B cell (primary cell): ENCODE measurements around the gene EPHB6. TPM values are rescaled to one million over a fixed set of nuclear protein-coding genes. Genes with fewer than 3 reads are reported as not detected.

Experiments
- ATAC-seq: fragments of 200-7000 bp; cut with Tn5 transposase; one replicate; pipeline ENCODE4 v1.10.0; 2021; ENCODE audit warnings: low read depth, mild to moderate bottlenecking, moderate number of reproducible peaks, moderate library complexity
- CTCF ChIA-PET: fragments of 350-600 bp; sonication (Branson Sonifier 250); formaldehyde crosslinking; loops from one replicate; lab custom pipeline; 2021; ENCODE audit warnings: antibody characterized with exemption, inconsistent platforms; lab: Charles Lee
- POLR2A ChIA-PET: fragments of 350-600 bp; sonication (Branson Sonifier 250); formaldehyde crosslinking; loops from one replicate; lab custom pipeline; 2021; ENCODE audit warnings: antibody characterized with exemption; lab: Charles Lee
- DNase-seq: peaks from one replicate; pipeline ENCODE4 v3.0.0; 2013
- H2AFZ ChIP-seq: 2 replicates; pipeline ENCODE4 v1.6.1; 2012; ENCODE audit warnings: mild to moderate bottlenecking, low read depth, low read length; ENCODE audit not compliant: insufficient read depth, poor library complexity, severe bottlenecking
- H3K27ac ChIP-seq, 2 donors: 1 replicate in 1 of 2; 2 replicates in 1 of 2; pipeline ENCODE4 v1.5.1; 2012 to 2013; ENCODE audit warnings: low read length in 2 of 2, mild to moderate bottlenecking in 2 of 2, moderate library complexity in 1 of 2
- H3K27me3 ChIP-seq, 4 experiments: fragments of 200-600 bp in 1 of 4; sonication (generic) in 1 of 4; replicated peaks in 1 of 4; 1 replicate in 2 of 4; 2 replicates in 2 of 4; pipeline versions ENCODE4 v1.6.1 to v1.7.0; 2013 to 2016; ENCODE audit warnings: low read length in 3 of 4, mild to moderate bottlenecking in 2 of 4, mixed read lengths in 1 of 4, moderate library complexity in 1 of 4; ENCODE audit not compliant: insufficient read depth in 4 of 4, control insufficient read depth in 3 of 4; ENCODE audit errors: control extremely low read depth in 1 of 4
- H3K36me3 ChIP-seq, 2 experiments: replicated peaks in 1 of 2; 1 replicate in 1 of 2; 2 replicates in 1 of 2; pipeline versions ENCODE4 v1.6.1 to v1.7.1; 2013; ENCODE audit warnings: low read length in 1 of 2; ENCODE audit not compliant: insufficient read depth in 2 of 2, control insufficient read depth in 1 of 2; ENCODE audit errors: control extremely low read depth in 1 of 2, extremely low read depth in 1 of 2
- H3K4me1 ChIP-seq, 2 donors: fragments of 200-600 bp in 1 of 2; sonication (generic) in 1 of 2; 1 replicate in 1 of 2; 2 replicates in 1 of 2; pipeline versions ENCODE4 v1.5.1 to v1.6.1; 2013 to 2017; ENCODE audit warnings: low read length in 2 of 2; ENCODE audit not compliant: control insufficient read depth in 2 of 2, insufficient read depth in 2 of 2
- H3K4me2 ChIP-seq: replicated peaks from 2 replicates; pipeline ENCODE3; 2012; ENCODE audit warnings: mild to moderate bottlenecking, low read depth, low read length; ENCODE audit not compliant: poor library complexity, severe bottlenecking
- H3K4me3 ChIP-seq, 5 experiments: fragments of 200-600 bp in 1 of 5; sonication (generic) in 1 of 5; 1 replicate in 3 of 5; 2 replicates in 2 of 5; pipeline versions ENCODE4 v1.5.1 to v1.7.0; 2011 to 2016; ENCODE audit warnings: low read length in 4 of 5, mild to moderate bottlenecking in 4 of 5, low read depth in 2 of 5, control low read depth in 1 of 5, moderate library complexity in 1 of 5; ENCODE audit not compliant: insufficient read depth in 1 of 5; ENCODE audit errors: control extremely low read depth in 1 of 5, extremely low read depth in 1 of 5
- H3K79me2 ChIP-seq: fragments of 200-600 bp; sonication (generic); one replicate; pipeline ENCODE4 v1.6.0; 2016; ENCODE audit warnings: low read length; ENCODE audit not compliant: control insufficient read depth, insufficient read depth
- H3K9ac ChIP-seq: fragments of 200-600 bp; sonication (generic); 2 replicates; pipeline ENCODE4 v1.6.1; 2017; ENCODE audit warnings: mild to moderate bottlenecking, low read length, moderate library complexity
- H3K9me3 ChIP-seq, 3 donors: one replicate each; pipeline versions ENCODE4 v1.6.1 to v1.7.1; 2013; ENCODE audit warnings: low read length in 2 of 3; ENCODE audit not compliant: control insufficient read depth in 2 of 3, insufficient read depth in 1 of 3; ENCODE audit errors: control extremely low read depth in 1 of 3
- H4K20me1 ChIP-seq: 2 replicates; pipeline ENCODE4 v1.6.0; 2012; ENCODE audit warnings: mild to moderate bottlenecking, low read length; ENCODE audit not compliant: insufficient read depth, control insufficient read depth, poor library complexity, severe bottlenecking
- H3K27ac Mint-ChIP-seq: one replicate; pipeline ENCODE4 v1.8.0; 2021; ENCODE audit warnings: mixed read lengths
- H3K27me3 Mint-ChIP-seq: one replicate; pipeline ENCODE4 v1.8.0; 2021; ENCODE audit warnings: mixed read lengths
- H3K4me1 Mint-ChIP-seq: one replicate; pipeline ENCODE4 v1.8.0; 2021; ENCODE audit warnings: mixed read lengths
- H3K4me3 Mint-ChIP-seq: one replicate; pipeline ENCODE4 v1.8.0; 2021; ENCODE audit warnings: mixed read lengths
- H3K9me3 Mint-ChIP-seq: one replicate; pipeline ENCODE4 v1.8.0; 2022; ENCODE audit warnings: mixed read lengths; ENCODE audit not compliant: insufficient read depth
- CTCF ChIP-seq: fragments of 200-600 bp; IDR thresholded peaks from one replicate; pipeline ENCODE4 v1.8.0; 2022; ENCODE audit warnings: antibody characterized with exemption, mild to moderate bottlenecking
- EZH2 ChIP-seq: IDR thresholded peaks from 2 replicates; pipeline ENCODE4 v1.6.1; 2012; ENCODE audit warnings: borderline replicate concordance, low read depth, mild to moderate bottlenecking, moderate library complexity, low read length; ENCODE audit not compliant: insufficient read depth, poor library complexity, severe bottlenecking
- WGBS: methylation state at CpG from one replicate; pipeline ENCODE4 v1.1.5; 2013; ENCODE audit warnings: missing lambda C conversion rate; ENCODE audit not compliant: insufficient coverage; 5-methylcytosine and 5-hydroxymethylcytosine counted together
- intact Hi-C: fragments of 100-400 bp; cut with micrococcal nuclease; formaldehyde crosslinking; loops from one replicate; pipeline ENCODE4 v1.10.0; 2022
- polyA plus RNA-seq: library from polyadenylated mRNA; depleted of rRNA; stranded (reverse); fragments of >200 nt; gene quantifications from 2 replicates; pipeline ENCODE4 v1.2.3, GENCODE V29; 2012
- total RNA-seq, 2 donors: library from RNA; stranded (reverse); fragments of 120-200 nt in 1 of 2; gene quantifications; 1 replicate in 1 of 2; 2 replicates in 1 of 2; pipeline versions ENCODE4 v1.2.3 to v1.2.4, GENCODE V29; 2013 to 2022

Gene EPHB6
- total and polyA plus RNA-seq, 2 donors (not counting 1 experiment from before 2014, with no cell fraction given) = 65.3 to 69.6 TPM

DNA sequence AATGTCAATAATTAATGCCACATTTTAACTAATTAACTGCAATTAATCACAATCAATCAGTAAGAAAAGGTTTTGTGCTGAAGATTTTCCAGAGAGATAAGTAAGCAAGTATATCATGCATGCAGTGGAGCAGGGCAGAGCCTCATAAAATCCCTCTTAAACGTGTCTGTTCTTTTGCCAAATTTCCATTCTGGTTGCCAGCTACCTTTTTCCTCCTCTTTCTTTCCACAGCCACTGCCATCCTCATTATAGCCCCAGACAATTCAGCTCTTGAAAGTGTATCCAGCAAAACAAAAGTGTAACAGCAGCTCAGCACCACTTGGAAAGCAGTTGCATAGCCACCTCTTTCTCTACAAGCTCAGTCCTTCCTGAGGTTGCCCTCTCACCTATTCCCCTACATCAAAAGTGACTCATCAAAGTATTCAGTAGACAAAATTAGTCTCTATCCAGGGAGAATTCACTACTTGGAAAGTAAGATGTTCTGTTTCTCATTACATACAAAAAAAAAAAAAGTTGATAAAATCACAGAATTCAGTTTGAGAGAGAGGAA lies 26.9 kb upstream of the EPHB6 start:
- no peak for ATAC-seq
- 88% methylated on average over 1 of the region's 1 CpG for WGBS
- Mint-ChIP-seq H3K9me3 (no peaks in the 10 kb centered on the region), H3K4me3 (no peak overlapping the region), H3K4me1 (peaks cover 16% of the 10 kb centered on the region), H3K27me3 (no peaks in the 10 kb centered on the region), H3K27ac (no peak overlapping the region)
- Histone ChIP-seq H3K4me2 (no peak overlapping the region), H2AFZ (no peak overlapping the region), H3K9ac (no peak overlapping the region), H3K4me1 (peaks cover 0 to 1% of the 10 kb centered on the region in 2 donors), H4K20me1 (no peaks in the 10 kb centered on the region), H3K27me3 (no peaks in the 10 kb centered on the region), H3K27ac (no peak overlapping the region), H3K36me3 (no peaks in the 10 kb centered on the region), H3K79me2 (no peaks in the 10 kb centered on the region), H3K9me3 (peaks cover 0 to 6% (median 2%) of the 10 kb centered on the region in 3 donors), H3K4me3 (no peak overlapping the region)
- no peak for DNase-seq
- CTCF ChIA-PET = interaction anchor here (1.0 to 1.6 kb wide), 3 partner anchors 17 to 206 kb away, joined by 3 to 7 read pairs (median 5); no protein-coding TSS in a partner anchor
- intact Hi-C loops = no loop called here
- TF ChIP-seq CTCF (no peak), EZH2 (no peak)
- POLR2A ChIA-PET = no interaction called here

DNA sequence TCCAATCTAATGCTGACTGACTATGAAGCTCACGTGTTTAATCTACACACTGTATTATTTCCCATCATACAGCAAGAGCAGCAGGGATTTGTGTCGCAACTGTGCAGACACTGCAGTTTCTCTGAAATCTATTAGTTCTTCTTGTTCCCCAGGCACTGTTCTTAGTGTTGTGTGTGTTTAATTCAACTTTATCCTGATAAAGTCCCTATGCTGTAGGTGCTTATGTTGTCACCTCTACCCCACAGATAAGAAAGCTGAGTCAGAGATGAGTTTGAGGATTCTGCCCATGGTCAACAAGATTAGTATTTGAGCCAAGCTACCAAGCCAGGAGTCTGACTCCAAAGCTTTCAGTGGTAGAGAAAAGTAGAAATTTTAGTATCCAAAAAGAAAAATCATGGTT lies 22.5 kb upstream of the EPHB6 start:
- Histone ChIP-seq H3K36me3 (no peaks in the 10 kb centered on the region), H3K9me3 (no peaks in the 10 kb centered on the region), H3K9ac (no peak overlapping the region), H3K27me3 (no peaks in the 10 kb centered on the region), H4K20me1 (no peaks in the 10 kb centered on the region), H3K4me3 (no peak overlapping the region), H3K79me2 (no peaks in the 10 kb centered on the region), H2AFZ (no peak overlapping the region), H3K4me2 (no peak overlapping the region), H3K27ac (no peak overlapping the region), H3K4me1 (peaks cover 0 to 11% of the 10 kb centered on the region in 2 donors)
- Mint-ChIP-seq H3K4me1 (peaks cover 28% of the 10 kb centered on the region), H3K9me3 (no peaks in the 10 kb centered on the region), H3K4me3 (no peak overlapping the region), H3K27ac (no peak overlapping the region), H3K27me3 (no peaks in the 10 kb centered on the region)
- ATAC-seq = no peak
- intact Hi-C loops = no loop called here
- no peak for TF ChIP-seq EZH2
- no peak for TF ChIP-seq CTCF
- ChIA-PET POLR2A (no interaction called here), CTCF (interaction anchor here (0.7 to 1.3 kb wide), 5 partner anchors 11 to 229 kb away, joined by 3 to 11 read pairs (median 4); no protein-coding TSS in a partner anchor)
- 100% methylated on average over 1 of the region's 2 CpGs for WGBS
- DNase-seq = no peak
